ENCODE data around the gene IFT81. TPM values are rescaled to one million over a fixed set of nuclear protein-coding genes. Genes with fewer than 3 reads are reported as not detected.

IFT81 gene, protein sequence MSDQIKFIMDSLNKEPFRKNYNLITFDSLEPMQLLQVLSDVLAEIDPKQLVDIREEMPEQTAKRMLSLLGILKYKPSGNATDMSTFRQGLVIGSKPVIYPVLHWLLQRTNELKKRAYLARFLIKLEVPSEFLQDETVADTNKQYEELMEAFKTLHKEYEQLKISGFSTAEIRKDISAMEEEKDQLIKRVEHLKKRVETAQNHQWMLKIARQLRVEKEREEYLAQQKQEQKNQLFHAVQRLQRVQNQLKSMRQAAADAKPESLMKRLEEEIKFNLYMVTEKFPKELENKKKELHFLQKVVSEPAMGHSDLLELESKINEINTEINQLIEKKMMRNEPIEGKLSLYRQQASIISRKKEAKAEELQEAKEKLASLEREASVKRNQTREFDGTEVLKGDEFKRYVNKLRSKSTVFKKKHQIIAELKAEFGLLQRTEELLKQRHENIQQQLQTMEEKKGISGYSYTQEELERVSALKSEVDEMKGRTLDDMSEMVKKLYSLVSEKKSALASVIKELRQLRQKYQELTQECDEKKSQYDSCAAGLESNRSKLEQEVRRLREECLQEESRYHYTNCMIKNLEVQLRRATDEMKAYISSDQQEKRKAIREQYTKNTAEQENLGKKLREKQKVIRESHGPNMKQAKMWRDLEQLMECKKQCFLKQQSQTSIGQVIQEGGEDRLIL
- 13.1 TPM in 2 replicates for total RNA-seq
- long read RNA-seq, transcript IFT81-201 (19 exons, 3,108 nt) = minor isoform, 5 of 65 reads
- long read RNA-seq, transcript IFT81-209 (19 exons, 2,710 nt) = major isoform, 9 of 65 reads
- long read RNA-seq, partial matches to known transcripts = 40 of 65 reads
- long read RNA-seq, other reads (novel, unspliced or antisense) = 10 of 65 reads

GRCh38 chr12:110124269-110124995, at the start of gene IFT81:
Gene IFT81, plus strand, starts transcription at chr12:110124357. Its CDS starts 3,024 bp downstream, at chr12:110127381.
- H3K27me3 Mint-ChIP-seq (ENCODE audit: unreplicated experiment) = peaks cover 8% of the 10 kb centered on the region
- peaks cover 18% of the 10 kb centered on the region for H3K4me1 Mint-ChIP-seq (ENCODE audit: unreplicated experiment)
- TF ChIP-seq CTCF (IDR thresholded peaks at IDR 0.05) = no peak
- H3K27ac Mint-ChIP-seq (ENCODE audit: unreplicated experiment) = peak within 1 kb of the TSS; percentile 93
- peak within 1 kb of the TSS; percentile 90 for H3K4me3 Mint-ChIP-seq (ENCODE audit: unreplicated experiment)
- peaks cover 6% of the 10 kb centered on the region for H3K36me3 Mint-ChIP-seq (ENCODE audit: unreplicated experiment)
- no peaks in the 10 kb centered on the region for H3K9me3 Mint-ChIP-seq (ENCODE audit: unreplicated experiment)
- peak; percentile 98 for DNase-seq (ENCODE audit: extremely low spot score, unreplicated experiment)

GRCh38 chr12:110075880-110076279, 48.3 kb upstream of the IFT81 start:
- TF ChIP-seq CTCF (IDR thresholded peaks at IDR 0.05) = no peak
- Mint-ChIP-seq H3K4me1 (ENCODE audit: unreplicated experiment) (peaks cover 3% of the 10 kb centered on the region), H3K9me3 (ENCODE audit: unreplicated experiment) (no peaks in the 10 kb centered on the region), H3K4me3 (ENCODE audit: unreplicated experiment) (no peak overlapping the region), H3K27me3 (ENCODE audit: unreplicated experiment) (peaks cover 15% of the 10 kb centered on the region), H3K27ac (ENCODE audit: unreplicated experiment) (no peak overlapping the region), H3K36me3 (ENCODE audit: unreplicated experiment) (no peaks in the 10 kb centered on the region)
- DNase-seq (ENCODE audit: extremely low spot score, unreplicated experiment) = no peak

GRCh38 chr12:110077800-110078199, 46.4 kb upstream of the IFT81 start:
- H3K4me3 Mint-ChIP-seq (ENCODE audit: unreplicated experiment) = no peak overlapping the region
- no peak for DNase-seq (ENCODE audit: extremely low spot score, unreplicated experiment)
- H3K4me1 Mint-ChIP-seq (ENCODE audit: unreplicated experiment) = peaks cover 3% of the 10 kb centered on the region
- no peak overlapping the region for H3K27ac Mint-ChIP-seq (ENCODE audit: unreplicated experiment)
- no peaks in the 10 kb centered on the region for H3K9me3 Mint-ChIP-seq (ENCODE audit: unreplicated experiment)
- H3K36me3 Mint-ChIP-seq (ENCODE audit: unreplicated experiment) = no peaks in the 10 kb centered on the region
- peaks cover 10% of the 10 kb centered on the region for H3K27me3 Mint-ChIP-seq (ENCODE audit: unreplicated experiment)
- TF ChIP-seq CTCF (IDR thresholded peaks at IDR 0.05) = no peak

GRCh38 chr12:110079477-110080400, 44.4 kb upstream of the IFT81 start:
- Mint-ChIP-seq H3K4me3 (ENCODE audit: unreplicated experiment) (no peak overlapping the region), H3K9me3 (ENCODE audit: unreplicated experiment) (no peaks in the 10 kb centered on the region), H3K4me1 (ENCODE audit: unreplicated experiment) (peaks cover 3% of the 10 kb centered on the region), H3K36me3 (ENCODE audit: unreplicated experiment) (no peaks in the 10 kb centered on the region), H3K27me3 (ENCODE audit: unreplicated experiment) (peaks cover 5% of the 10 kb centered on the region), H3K27ac (ENCODE audit: unreplicated experiment) (no peak overlapping the region)
- DNase-seq (ENCODE audit: extremely low spot score, unreplicated experiment) = no peak
- TF ChIP-seq CTCF (IDR thresholded peaks at IDR 0.05) = no peak
